Muscle of back (tissue), 10 donors: ENCODE results near the gene ZC2HC1C. TPM values are rescaled to one million over a fixed set of nuclear protein-coding genes. Genes with fewer than 3 reads are reported as not detected.

Experiments
- polyA plus RNA-seq, 10 donors: library from polyadenylated mRNA; unstranded; fragments of 120-200 nt; gene quantifications; one replicate each; pipeline ENCODE4 v1.2.1, GENCODE V29; 2013; ENCODE audit not compliant: insufficient read length in 10 of 10

The ZC2HC1C gene
- polyA plus RNA-seq, 10 donors: 0.74 to 1.6 (median 1.3) TPM

Other genes starting within 250 kb of the ZC2HC1C start
- gene PROX2, start 193.5 kb upstream of the ZC2HC1C start, polyA plus RNA-seq: 1 to 10 TPM in 3 of 10 donors, under 1 TPM in 7; 0.08 to 1.3 (median 0.32) TPM
- 10 to 100 TPM; 58.5 to 80.6 (median 68.6) TPM for gene DLST, start 187.7 kb upstream of the ZC2HC1C start, polyA plus RNA-seq
- gene RPS6KL1, start 146.4 kb upstream of the ZC2HC1C start, polyA plus RNA-seq: 10 to 100 TPM in 5 of 10 donors, 1 to 10 TPM in 5; 4.0 to 12.8 (median 9.6) TPM
- 10 to 100 TPM; 23.3 to 33.7 (median 25.1) TPM for gene PGF, start 114.0 kb upstream of the ZC2HC1C start, polyA plus RNA-seq
- 10 to 100 TPM; 43.6 to 60.2 (median 47.8) TPM for gene EIF2B2, start 66.7 kb upstream of the ZC2HC1C start, polyA plus RNA-seq
- 10 to 100 TPM; 15.0 to 31.9 (median 20.7) TPM for gene MLH3, start 18.2 kb upstream of the ZC2HC1C start, polyA plus RNA-seq
- gene ACYP1, start 5.6 kb upstream of the ZC2HC1C start, polyA plus RNA-seq: 10 to 100 TPM; 12.2 to 27.5 (median 14.9) TPM
- gene NEK9, start 57.4 kb downstream of the ZC2HC1C start, polyA plus RNA-seq: 100 to 1,000 TPM in 1 of 10 donors, 10 to 100 TPM in 9; 66.8 to 101 (median 83.0) TPM
- 100 to 1,000 TPM; 119 to 152 (median 133) TPM for gene TMED10, start 107.0 kb downstream of the ZC2HC1C start, polyA plus RNA-seq
- gene FOS, start 209.2 kb downstream of the ZC2HC1C start, polyA plus RNA-seq: 1,000 to 10,000 TPM in 2 of 10 donors, 100 to 1,000 TPM in 7, 10 to 100 TPM in 1; 71.3 to 2,749 (median 590) TPM